ENCODE measurements around the gene CDK17.

GRCh38 chr12:96378319-96378718, 21.9 kb downstream of the CDK17 start:
- TF ChIP-seq EZH2 (IDR thresholded peaks at IDR 0.05; ENCODE audit: low read length, missing control alignments), result no peak
- no peak for TF ChIP-seq CTCF (conservative IDR thresholded peaks at IDR 0.05 in 1 of 2, IDR thresholded peaks at IDR 0.05 in 1 of 2; ENCODE audit: low read depth in 1 of 2, low read length in 2 of 2)

Measured in fibroblast of lung (primary cell).